ENCODE data around the gene COBLL1. TPM values are rescaled to one million over a fixed set of nuclear protein-coding genes. Genes with fewer than 3 reads are reported as not detected.
"Not testable (repeated sequence)": the region's sequence is repeated elsewhere in the genome, so short reads cannot be mapped to it uniquely, and the experiment has no call there.

Gene COBLL1
- total RNA-seq, 1 donor from 2014 or later = 14.2 TPM

- no peak for DNase-seq (ENCODE audit: extremely low read depth, low read depth, low spot score)
Observed at GRCh38 chr2:164789968-164790367, 51.7 kb downstream of the COBLL1 start.

GRCh38 chr2:164786787-164787186 lies 54.8 kb downstream of the COBLL1 start:
- no peak for DNase-seq (ENCODE audit: extremely low read depth, low read depth, low spot score)

- no peak for DNase-seq (ENCODE audit: extremely low read depth, low read depth, low spot score)
Observed at GRCh38 chr2:164785457-164785856, 56.2 kb downstream of the COBLL1 start.

- peak; percentile 95 for DNase-seq (ENCODE audit: extremely low read depth, low read depth, low spot score)
Observed at GRCh38 chr2:164784376-164784775, 57.2 kb downstream of the COBLL1 start.

- no peak for DNase-seq (ENCODE audit: extremely low read depth, low read depth, low spot score)
Observed at GRCh38 chr2:164782323-164782722, 59.3 kb downstream of the COBLL1 start.

- DNase-seq (ENCODE audit: extremely low read depth, low read depth, low spot score) = no peak
Observed at GRCh38 chr2:164781394-164781793, 60.2 kb downstream of the COBLL1 start.

- DNase-seq (ENCODE audit: extremely low read depth, low read depth, low spot score) = no peak
Observed at GRCh38 chr2:164780611-164781178, 60.9 kb downstream of the COBLL1 start.

- no peak for DNase-seq (ENCODE audit: extremely low read depth, low read depth, low spot score)
Observed at GRCh38 chr2:164779383-164780057, 62.1 kb downstream of the COBLL1 start.

GRCh38 chr2:164778723-164779122 lies 62.9 kb downstream of the COBLL1 start:
- no peak for DNase-seq (ENCODE audit: extremely low read depth, low read depth, low spot score)

GRCh38 chr2:164777847-164778461 lies 63.7 kb downstream of the COBLL1 start:
- no peak for DNase-seq (ENCODE audit: extremely low read depth, low read depth, low spot score)

GRCh38 chr2:164773635-164774034 lies 68.0 kb downstream of the COBLL1 start:
- DNase-seq (ENCODE audit: extremely low read depth, low read depth, low spot score) = no peak

GRCh38 chr2:164773091-164773490 lies 68.5 kb downstream of the COBLL1 start:
- no peak for DNase-seq (ENCODE audit: extremely low read depth, low read depth, low spot score)

- no peak for DNase-seq (ENCODE audit: extremely low read depth, low read depth, low spot score)
Observed at GRCh38 chr2:164771897-164772296, 69.7 kb downstream of the COBLL1 start.

GRCh38 chr2:164770421-164770916 lies 71.2 kb downstream of the COBLL1 start:
- DNase-seq (ENCODE audit: extremely low read depth, low read depth, low spot score) = no peak

- DNase-seq (ENCODE audit: extremely low read depth, low read depth, low spot score) = no peak
Observed at GRCh38 chr2:164766954-164767320, 74.7 kb downstream of the COBLL1 start.

GRCh38 chr2:164766216-164766953 lies 75.2 kb downstream of the COBLL1 start:
- DNase-seq (ENCODE audit: extremely low read depth, low read depth, low spot score) = no peak

- no peak for DNase-seq (ENCODE audit: extremely low read depth, low read depth, low spot score)
Observed at GRCh38 chr2:164764996-164765395, 76.6 kb downstream of the COBLL1 start.

GRCh38 chr2:164764474-164764873 lies 77.1 kb downstream of the COBLL1 start:
- DNase-seq (ENCODE audit: extremely low read depth, low read depth, low spot score) = no peak

- DNase-seq (ENCODE audit: extremely low read depth, low read depth, low spot score) = no peak
Observed at GRCh38 chr2:164763431-164763830, 78.2 kb downstream of the COBLL1 start.

GRCh38 chr2:164761737-164762460 lies 79.7 kb downstream of the COBLL1 start:
- no peak for DNase-seq (ENCODE audit: extremely low read depth, low read depth, low spot score)

GRCh38 chr2:164761201-164761600 lies 80.4 kb downstream of the COBLL1 start:
- DNase-seq (ENCODE audit: extremely low read depth, low read depth, low spot score) = not testable (repeated sequence)

All from glomerular endothelial cell (primary cell).